Left lobe of liver (tissue), 2 donors: ENCODE measurements around the gene CPA5. TPM values are rescaled to one million over a fixed set of nuclear protein-coding genes. Genes with fewer than 3 reads are reported as not detected.
A peak's percentile ranks its signal among the peaks of the same experiment; 100 is the strongest.

Experiments
- ATAC-seq: fragments of 200-7000 bp; cut with Tn5 transposase; one replicate; pipeline ENCODE4 v1.9.1; 2020; ENCODE audit warnings: mild to moderate bottlenecking, moderate library complexity
- DNase-seq: peaks from one replicate; pipeline ENCODE4 v3.0.0-alpha.2; 2020; ENCODE audit warnings: low spot score
- total RNA-seq: library from RNA; stranded (reverse); gene quantifications from one replicate; pipeline ENCODE4 v1.2.1, GENCODE V29; 2021
- donor health status: DM: no; HTN: no; CAD: no; lungs with moderate emphysema.
- donor health status: DM: no; HTN: yes; CAD: no.

Gene CPA5
- total RNA-seq, 1 donor from 2014 or later = not detected

- DNase-seq (no peak), ATAC-seq (no peak)
These were observed 12.4 kb downstream of the CPA5 start for GRCh38 chr7:130356876-130357611.

- no peak for DNase-seq
- ATAC-seq = no peak
These were observed 13.9 kb downstream of the CPA5 start for GRCh38 chr7:130358471-130358870.

DNA sequence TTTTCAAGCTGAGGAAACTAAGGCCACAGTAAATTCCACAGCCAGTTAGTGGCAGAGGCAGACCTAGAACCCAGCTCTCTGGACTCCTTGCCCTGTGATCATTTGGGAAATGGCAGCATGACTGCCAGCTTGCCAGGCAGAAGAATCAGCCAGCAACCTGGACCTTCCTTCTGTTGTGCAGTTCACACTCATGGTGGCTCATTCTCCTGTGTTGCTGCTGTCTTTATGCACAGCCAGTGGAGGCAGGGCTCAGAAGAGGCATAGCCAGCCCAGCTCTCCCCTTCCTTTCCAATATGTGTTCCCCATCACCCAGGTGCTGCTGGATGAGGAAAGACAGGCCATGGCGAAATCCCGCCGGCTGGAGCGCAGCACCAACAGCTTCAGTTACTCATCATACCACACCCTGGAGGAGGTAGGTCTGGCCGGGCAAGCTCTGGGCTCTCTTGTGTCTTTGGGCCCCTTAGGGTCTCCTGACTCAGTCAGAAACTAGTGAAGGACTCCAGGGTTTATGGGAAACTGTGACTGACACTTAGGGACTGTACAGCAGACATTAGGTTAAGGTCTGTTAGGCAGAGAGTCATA, 14.8 kb downstream of the CPA5 start:
- DNase-seq (no peak), ATAC-seq (no peak)

- ATAC-seq = no peak
- DNase-seq = no peak
These were observed 15.9 kb downstream of the CPA5 start for GRCh38 chr7:130360518-130360917.

- ATAC-seq = no peak
- no peak for DNase-seq
These were observed 17.1 kb downstream of the CPA5 start for GRCh38 chr7:130361681-130362080.

DNA sequence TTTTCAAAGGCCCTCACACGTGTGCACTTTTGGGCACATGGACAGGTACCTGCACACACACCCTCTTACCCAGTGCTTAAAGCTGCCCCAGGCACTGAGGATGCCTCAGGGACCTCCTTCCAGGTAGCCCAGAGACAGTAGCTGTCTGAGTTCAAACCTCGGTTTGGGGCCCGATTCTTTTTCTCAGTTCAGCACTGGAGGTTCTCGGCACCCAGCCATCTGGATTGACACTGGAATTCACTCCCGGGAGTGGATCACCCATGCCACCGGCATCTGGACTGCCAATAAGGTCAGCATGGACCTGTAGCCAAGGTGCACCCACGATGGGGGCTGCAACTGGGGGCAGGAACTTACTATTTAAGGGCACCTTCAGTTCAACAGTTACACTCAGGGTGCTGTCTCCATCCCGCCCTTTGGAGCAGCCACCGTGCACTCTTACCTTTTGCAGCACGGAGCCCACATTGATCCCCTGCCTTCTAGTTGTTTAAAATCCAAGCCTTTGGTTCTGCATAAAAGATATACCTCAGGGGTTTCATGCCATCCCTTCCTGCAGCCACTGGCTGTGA, 17.7 kb downstream of the CPA5 start:
- ATAC-seq = no peak
- DNase-seq = no peak

DNA sequence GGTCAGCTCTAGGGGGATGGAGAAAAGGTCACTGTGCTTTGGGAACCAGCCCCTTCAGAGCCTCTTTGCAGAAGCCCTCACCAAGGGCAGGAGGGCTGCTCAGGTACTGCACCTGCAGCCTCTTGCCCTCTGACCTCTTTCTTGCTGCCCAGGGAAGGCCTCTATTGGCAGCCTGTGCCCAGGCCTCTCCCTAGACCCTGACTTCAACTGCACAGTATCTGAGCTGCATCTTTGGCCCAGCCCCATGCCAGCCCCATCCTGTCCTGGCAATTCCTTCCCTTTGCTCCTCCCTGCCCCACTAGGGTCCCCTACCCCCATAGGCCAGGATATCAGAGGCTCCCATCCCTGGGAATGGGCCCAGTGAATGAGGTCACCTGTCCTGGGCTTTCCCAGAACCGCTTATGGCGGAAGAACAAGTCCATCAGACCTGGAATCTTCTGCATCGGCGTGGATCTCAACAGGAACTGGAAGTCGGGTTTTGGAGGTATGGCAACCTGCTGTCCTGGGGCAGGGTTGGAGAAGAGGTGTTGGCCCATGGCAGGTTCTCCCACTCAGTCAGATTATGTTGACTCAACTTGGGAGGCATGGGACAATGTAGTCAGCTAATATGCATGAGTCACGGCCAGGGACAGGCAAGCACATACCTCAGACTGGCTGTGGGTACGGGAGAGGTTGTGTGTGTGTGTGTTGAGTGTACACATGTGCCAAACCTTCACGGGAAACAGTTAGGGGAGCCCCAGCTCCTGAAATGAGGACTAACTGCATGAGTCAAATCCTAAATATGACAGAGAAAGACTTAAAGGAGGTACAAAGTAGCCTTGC, 18.6 kb downstream of the CPA5 start:
- ATAC-seq = no peak
- DNase-seq = no peak

DNA sequence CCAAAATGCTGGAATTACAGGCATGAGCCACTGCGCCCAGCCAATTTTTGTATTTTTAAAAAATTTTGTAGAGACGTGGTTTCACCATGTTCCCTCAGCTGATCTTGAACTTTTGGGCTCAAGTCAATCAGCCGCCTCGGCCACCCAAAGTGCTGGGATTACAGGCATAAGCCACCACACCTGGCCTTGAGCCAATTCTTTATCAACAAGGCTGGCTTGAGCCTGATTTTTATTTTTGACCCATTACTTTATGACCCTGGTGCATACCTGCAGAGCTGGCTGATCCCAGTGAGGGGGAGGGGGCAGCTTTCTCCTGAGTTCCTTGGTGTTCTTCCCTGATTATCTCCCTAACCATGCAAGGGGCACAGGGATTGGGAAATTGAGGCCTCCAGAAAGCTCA, 19.8 kb downstream of the CPA5 start:
- ATAC-seq = no peak

GRCh38 chr7:130365088-130365487, 20.5 kb downstream of the CPA5 start:
- DNase-seq (no peak), ATAC-seq (no peak)

More for the DNA sequence above, 19.8 kb downstream of the CPA5 start:
- DNase-seq = no peak

GRCh38 chr7:130365511-130366441, 21.2 kb downstream of the CPA5 start:
- DNase-seq (no peak), ATAC-seq (no peak)

- no peak for ATAC-seq
- DNase-seq = no peak
These were observed 21.9 kb downstream of the CPA5 start for GRCh38 chr7:130366564-130366963.

DNA sequence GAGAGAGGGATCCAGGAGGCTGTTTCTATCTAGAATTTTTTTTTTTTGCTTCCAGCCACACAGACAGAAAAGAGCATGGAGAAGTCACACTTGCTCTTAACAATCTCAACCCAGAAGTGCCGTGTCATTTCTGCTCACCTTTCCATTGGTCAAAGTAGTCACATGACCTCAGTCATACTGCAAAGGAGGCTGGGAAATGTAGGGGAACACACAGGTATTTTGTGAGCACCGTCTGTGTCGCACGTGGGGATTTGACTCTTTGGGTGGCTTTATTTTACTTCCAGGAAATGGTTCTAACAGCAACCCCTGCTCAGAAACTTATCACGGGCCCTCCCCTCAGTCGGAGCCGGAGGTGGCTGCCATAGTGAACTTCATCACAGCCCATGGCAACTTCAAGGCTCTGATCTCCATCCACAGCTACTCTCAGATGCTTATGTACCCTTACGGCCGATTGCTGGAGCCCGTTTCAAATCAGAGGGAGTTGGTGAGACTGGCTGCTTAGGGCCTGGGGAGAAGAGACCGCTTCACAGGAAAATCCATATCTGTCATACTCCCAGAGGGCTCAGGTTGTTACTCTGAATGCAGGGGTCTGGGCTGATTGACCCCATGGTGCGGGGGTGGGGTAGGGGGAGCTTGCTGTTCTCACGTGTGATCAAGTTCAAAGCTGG, 22.6 kb downstream of the CPA5 start:
- no peak for ATAC-seq
- no peak for DNase-seq

DNA sequence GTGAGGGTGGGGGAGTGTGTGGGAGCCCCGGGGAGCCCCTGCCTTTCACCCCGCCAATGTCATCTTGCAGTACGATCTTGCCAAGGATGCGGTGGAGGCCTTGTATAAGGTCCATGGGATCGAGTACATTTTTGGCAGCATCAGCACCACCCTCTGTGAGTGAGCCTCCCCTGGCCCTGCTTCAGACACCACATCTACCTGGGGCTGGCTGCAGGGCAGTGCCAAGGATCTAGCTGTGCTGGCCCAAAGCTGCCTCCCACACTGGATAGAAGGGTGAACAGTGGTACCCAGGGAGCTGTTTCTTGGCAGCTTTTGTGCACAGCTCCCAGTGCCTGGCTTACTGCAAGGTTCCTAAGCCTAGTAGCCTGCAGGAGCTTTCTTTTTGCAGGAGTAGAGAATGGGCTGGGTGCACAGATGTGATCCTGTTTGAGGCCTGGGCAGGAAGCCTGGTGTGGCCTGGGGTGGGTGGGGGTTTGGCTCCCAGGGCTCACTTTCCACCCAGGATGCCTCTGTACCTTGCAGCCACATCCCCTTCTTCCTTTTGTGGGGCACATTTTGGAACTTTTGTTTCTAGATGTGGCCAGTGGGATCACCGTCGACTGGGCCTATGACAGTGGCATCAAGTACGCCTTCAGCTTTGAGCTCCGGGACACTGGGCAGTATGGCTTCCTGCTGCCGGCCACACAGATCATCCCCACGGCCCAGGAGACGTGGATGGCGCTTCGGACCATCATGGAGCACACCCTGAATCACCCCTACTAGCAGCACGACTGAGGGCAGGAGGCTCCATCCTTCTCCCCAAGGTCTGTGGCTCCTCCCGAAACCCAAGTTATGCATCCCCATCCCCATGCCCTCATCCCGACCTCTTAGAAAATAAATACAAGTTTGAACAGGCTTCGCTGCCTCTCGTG, 23.5 kb downstream of the CPA5 start:
- ATAC-seq (no peak), DNase-seq (no peak)

DNA sequence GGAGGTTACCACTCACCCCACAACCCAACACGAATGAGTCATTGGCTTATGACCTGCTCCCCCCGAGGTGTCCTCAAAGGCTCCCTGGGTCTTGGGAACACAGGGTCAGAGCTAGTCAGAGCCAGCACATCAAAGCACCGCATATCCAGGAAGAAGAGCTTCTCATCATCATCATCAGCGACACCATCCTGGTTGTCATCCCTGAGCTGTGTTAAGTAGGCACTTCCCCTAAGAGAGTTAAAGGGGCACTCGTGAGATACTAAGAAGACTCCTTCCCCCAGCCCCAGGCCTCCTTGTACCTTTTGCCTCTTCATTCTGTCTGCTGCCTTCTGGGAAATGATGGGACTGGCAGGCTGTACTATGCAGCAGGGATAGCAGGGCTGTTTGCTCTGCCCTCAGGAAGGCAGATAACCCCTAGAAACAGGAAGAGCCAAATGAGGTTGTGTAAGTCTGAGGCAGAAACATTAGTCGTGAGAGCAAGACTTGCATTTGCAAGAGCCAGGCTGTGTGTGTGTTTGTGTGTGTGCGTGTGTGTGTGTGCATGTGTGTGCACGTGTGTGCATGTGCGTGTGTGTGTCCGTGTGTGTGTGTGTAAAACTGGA, 24.6 kb downstream of the CPA5 start:
- ATAC-seq = peak; percentile 66
- no peak for DNase-seq

DNA sequence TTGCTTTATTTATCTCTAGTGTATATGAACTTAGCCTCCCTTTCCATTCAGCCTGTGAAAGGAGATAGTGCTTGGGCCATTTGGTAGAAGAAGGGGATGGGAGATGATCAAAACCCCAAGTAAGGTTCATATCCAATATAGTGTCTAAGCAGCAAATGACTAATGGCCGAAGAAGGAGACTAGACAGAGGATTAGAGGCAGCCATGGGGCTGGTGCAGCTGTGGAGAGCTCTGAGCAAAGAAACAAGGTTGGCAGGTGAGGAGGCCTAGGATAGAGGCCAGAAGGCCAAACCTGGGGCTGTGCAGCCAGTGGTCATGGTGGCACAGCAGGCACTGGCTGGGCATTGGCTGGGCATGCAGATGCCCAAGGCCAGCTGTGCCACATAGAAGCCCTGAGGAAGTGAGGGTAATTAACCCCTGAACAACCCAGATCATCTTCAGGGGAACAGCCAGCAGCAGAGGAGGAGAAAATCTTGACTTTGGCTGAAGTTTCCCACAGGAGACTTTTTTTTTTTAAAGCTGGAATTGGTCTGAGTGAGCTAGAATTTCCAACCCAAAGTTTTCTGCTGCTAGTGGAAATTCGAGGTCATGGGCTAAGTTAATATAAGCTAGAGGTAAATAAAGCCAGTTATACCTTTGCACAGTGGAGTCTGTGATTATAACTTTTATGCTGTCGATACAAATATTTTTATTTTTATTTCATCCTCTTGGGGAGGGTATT, 25.4 kb downstream of the CPA5 start:
- ATAC-seq (no peak), DNase-seq (no peak)

DNA sequence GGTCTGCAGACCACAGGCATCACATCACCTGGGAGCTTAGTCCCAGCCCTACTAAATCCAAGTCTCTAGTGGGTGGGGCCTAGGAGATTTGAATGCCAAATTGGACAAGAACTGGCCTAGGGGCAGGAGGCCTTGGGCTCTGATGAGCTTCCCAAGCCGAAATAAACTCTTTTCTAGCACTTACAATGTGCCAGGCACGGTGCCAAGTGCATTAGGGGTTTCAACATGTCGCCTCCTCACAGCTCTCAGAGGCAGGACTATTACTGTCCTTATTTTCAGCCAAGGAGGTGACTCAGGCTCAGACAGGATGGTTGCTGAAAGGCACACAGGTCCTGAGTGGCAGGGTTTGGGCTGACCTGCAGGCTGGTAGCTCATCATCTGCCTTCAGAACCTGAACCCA, 26.4 kb downstream of the CPA5 start:
- DNase-seq (no peak), ATAC-seq (no peak)

- ATAC-seq = no peak
- no peak for DNase-seq
These were observed 28.0 kb downstream of the CPA5 start for GRCh38 chr7:130372402-130373165.
